Hepatic stellate cell (primary cell): Measurements from ENCODE around the gene ANKRD33B.

ENCODE experiments used
- DNase-seq: peaks from one replicate; pipeline ENCODE4 v3.0.0; 2011; ENCODE audit warnings: low spot score

ANKRD33B gene

DNA sequence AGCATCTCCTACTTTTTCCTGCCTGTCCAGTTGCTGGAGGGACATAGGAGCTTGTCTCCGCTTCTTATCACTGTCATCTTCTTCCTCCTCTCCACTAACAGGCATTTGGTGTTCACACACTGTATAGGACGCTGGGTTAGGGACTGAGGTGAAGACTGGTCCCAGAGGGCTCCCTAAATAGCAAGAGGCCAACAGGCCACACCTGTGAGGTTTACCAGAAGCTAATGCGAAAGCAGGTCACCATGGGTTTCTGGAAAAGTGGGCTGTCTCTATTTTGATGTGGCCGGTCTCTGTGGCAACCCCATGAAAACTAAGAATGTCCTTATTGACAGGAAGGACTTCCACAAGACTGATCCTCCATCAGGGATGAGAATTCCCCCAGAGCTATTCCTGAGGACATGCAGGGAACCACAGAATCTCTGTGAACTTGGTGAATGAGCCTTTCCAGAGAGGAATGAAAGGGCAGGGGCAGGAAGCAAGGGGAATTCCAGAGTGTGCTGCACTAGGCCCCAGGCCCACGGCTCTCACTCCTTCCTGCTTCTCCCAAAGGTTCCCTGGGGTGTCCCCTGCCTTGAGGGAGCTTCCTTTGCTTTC is 135.5 kb downstream of the ANKRD33B start:
- DNase-seq: no peak

DNA sequence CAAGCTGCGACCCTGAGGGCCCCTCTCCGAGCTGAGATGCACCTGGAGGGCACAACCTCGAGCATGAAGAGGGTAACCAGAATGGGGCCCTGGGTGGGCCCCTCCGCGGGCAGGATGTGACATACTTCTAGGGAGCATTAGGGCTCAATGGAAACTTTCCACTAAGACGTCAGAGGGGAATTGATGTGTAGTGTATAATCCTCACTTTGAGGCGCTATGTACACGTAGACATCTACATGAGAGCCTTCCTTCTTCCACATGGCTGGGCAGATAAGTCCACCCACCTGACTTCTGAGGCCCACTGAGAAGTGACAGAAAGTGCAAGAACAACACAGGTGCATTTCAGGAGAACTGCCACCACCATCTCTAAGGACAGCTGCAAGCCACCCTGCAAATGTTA is 136.1 kb downstream of the ANKRD33B start:
- DNase-seq: no peak

DNA sequence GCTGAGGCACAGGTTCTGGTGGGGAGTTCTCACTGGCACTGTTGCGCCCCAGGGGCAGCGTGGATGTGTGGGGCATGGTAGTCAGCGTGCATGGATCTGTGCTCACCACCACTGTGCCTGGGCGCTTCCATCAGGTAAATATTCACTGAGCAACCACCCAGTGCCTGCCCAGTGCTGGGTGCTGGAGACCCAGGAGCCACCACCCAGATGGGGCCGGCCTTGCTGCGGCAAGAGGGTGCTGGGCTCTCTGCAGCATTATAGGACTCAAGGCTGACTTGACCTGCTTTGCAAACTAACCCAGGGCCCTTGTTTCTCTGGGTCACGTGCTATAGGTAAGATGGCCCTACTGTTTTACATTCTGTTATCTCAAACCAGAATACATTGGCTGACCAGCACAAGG is 136.6 kb downstream of the ANKRD33B start:
- no peak for DNase-seq

DNA sequence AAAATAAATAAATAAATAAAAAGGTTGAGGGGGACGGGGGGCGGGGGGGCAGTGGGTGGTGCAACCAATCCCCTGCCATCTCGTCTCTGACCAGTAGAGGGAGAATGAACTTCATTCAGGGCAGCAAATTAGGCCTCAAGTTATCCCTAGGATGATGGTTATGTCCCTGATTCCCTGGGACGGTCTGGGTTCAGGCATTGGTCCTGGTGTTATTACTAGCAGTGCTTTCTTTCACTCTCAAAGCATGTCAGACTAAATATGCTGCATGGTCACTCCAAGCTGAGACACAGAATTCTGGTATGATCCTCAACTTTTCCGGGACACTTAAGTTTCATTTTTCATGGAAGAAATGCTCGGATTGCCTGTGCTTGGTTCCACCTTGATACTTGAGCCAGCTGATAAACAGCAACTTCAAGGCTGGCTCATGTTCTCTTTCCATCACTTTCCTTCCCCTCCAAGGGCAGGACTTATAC is 137.7 kb downstream of the ANKRD33B start:
- DNase-seq: peak; percentile 55

DNA sequence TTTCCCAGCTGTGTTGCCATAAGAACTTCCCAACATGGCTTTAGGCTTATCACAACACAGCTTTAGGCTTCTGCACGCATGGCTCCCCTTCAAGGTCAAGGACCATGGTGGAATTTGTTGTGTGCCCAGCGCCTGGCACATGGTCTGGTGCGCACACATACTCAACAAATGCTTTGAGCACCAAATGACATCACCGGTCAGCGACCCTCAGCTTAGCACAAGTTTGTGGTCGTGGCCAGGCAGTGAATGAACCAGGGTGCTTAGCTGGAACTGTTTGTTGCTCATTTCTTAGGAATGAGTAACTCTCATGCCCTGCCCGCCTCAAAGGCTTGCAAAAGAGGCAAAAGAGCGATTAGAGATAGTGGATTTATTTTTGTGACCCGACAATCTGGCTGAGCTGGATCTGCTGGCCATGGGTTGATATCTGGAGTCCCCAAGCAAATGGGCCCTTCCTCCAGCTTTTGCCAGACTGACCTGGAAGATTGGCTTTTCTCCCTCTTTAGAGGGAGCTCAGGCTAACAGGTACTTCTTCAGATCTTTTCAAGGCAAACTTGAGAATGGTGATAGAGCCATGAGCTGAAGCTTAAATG is 138.3 kb downstream of the ANKRD33B start:
- peak; percentile 87 for DNase-seq

DNA sequence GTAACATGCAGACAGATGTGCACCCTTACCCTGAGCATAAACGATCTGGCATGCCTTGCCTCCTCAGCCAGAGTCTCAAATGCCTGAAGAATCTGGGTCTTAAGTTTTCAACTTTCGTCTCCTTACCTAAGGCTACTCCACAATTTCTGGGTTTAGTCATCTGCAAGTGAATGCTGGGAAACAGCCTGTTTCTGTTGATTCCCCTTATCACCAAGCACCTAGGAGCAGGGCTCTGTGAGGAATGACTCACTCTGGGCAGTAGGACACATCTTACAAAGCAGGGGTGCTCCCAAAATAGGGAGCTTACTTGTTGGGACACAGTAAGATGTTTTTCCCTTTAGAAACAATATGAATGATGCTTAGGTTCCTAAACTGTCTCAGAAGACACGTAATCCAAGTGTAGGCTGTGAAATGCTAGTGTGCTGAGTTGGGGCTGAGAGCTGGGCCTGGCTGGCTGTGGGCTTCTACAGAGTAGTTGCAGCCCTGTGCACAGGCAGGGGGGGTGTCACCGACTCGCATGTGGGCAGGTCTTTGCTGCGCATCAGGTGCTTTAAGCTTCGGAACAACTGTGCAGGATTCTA is 139.1 kb downstream of the ANKRD33B start:
- peak; percentile 45 for DNase-seq

DNA sequence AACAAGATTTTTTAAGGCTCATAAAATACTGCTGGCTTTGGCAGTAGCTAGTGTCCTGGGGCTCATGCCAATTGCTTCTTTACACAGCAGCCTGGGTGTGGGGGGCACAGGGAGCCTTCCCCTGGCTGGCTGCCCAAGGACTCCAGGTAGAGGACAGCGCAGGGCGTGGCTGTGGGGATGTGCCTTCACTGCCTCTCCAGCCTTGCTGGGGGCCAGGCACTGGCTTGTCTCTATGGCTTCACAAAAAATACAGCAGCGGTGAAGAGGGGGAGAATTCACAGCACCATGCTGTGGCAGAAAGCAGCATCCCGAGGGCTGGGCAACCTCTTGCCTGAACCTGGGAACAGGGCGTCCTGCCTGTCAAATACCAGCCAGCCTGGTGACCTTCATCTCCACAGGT is 139.8 kb downstream of the ANKRD33B start:
- DNase-seq: no peak

DNA sequence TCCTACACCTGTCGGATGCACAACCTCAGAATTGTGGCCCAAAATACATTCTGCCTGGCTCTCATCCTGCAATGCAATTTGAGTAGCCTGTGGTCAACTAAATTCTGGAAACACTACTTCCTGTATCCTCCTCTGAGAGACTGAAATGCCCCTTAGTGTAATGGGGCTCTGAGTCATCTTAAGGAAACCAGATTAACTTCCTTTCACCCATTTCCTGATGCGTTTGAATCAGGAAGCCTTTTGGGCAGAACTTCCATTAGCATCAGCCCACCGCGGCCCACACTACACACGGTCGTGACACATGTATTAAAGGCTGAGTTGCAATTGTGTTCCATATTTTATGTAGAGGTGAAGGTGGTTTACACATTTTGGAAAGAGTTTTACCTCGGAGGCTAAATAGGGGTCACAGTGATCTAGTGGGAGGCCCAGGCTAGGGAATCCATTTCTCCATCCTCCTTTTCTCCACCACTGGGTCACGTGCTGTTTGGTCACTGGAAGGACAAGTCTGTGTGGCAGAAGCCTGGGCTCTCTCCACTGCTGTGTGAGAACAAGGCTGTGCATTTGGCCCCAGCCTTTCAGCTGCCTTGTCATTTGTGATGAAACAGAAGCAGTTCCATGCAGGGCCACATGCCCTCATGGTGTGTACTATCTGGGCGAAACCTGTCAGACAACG is 141.2 kb downstream of the ANKRD33B start:
- peak; percentile 59 for DNase-seq

DNA sequence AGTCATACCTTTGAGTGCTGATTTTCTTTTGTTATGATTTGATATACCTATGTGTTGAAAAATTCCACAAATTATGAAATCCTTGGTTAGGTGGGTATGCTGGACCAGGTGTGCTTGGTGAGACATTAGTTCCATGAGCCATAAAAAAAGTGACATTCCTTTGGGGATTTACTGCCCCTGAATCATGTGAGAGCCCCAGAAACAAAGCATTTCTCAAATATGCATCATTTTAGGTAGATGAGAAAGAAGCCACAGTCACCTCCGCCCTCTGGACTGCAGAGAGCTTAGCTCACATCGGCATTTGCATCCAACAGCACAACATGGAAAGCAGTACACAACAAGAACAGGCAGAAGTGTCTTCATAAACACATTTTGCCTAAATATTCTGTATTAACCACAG is 141.9 kb downstream of the ANKRD33B start:
- DNase-seq: no peak

DNA sequence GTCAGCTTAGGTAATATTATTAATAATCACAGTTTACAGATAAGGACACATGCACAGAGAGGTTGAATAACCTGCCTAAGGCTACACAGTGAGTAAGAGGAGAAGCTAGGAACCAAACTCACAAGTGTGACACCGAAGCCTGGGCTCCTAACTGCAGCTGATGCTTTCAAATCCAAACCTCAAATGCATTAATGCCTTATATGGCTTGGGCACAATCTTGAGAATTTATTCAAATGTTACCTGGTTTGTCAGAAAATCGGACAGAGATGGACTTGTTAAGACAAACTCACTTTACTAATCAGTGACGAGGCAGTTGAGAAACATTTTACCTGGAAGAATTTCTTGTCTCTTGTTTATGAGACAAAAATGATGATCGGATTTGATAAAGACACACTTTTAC is 142.5 kb downstream of the ANKRD33B start:
- DNase-seq: no peak
